SU-DHL-6 (cell line): ENCODE data around the gene MYO1D.

Source experiments
- H2AFZ ChIP-seq: fragments of 200-600 bp; sonication (generic); 2 replicates; pipeline ENCODE4 v1.6.1; 2014; ENCODE audit warnings: low read depth, mild to moderate bottlenecking, moderate library complexity, mixed read lengths, antibody characterized with exemption, low read length; ENCODE audit not compliant: severe bottlenecking
- H3F3A ChIP-seq: fragments of 200-600 bp; shearing (Covaris generic); 2 replicates; pipeline ENCODE4 v1.6.0; 2016; ENCODE audit warnings: antibody characterized with exemption, mild to moderate bottlenecking; ENCODE audit not compliant: insufficient read depth
- H3K27ac ChIP-seq: fragments of 200-600 bp; sonication (generic); 2 replicates; pipeline ENCODE4 v1.5.1; 2016; ENCODE audit warnings: low read depth, mild to moderate bottlenecking, low read length, moderate library complexity, mixed read lengths
- H3K27me3 ChIP-seq: fragments of 200-600 bp; sonication (generic), shearing (Covaris generic); 2 replicates; pipeline ENCODE4 v1.6.0; 2014; ENCODE audit warnings: mild to moderate bottlenecking, low read length
- H3K36me3 ChIP-seq: fragments of 200-600 bp; sonication (generic); 2 replicates; pipeline ENCODE4 v1.6.1; 2014; ENCODE audit warnings: mild to moderate bottlenecking, low read length, mixed read lengths
- H3K4me2 ChIP-seq: fragments of 300-600, 200-600 bp; shearing (Covaris generic), sonication (generic); 2 replicates; pipeline ENCODE4 v1.6.0; 2014; ENCODE audit warnings: low read length, low read depth, mild to moderate bottlenecking; ENCODE audit not compliant: poor library complexity, severe bottlenecking
- H3K4me3 ChIP-seq: fragments of 200-600 bp; sonication (generic); 2 replicates; pipeline ENCODE4 v1.5.1; 2014; ENCODE audit warnings: antibody characterized with exemption, low read length, mild to moderate bottlenecking, mixed read lengths; ENCODE audit not compliant: insufficient read depth, poor library complexity, severe bottlenecking
- H3K79me2 ChIP-seq: fragments of 200-600 bp; sonication (generic); 2 replicates; pipeline ENCODE4 v1.6.1; 2014; ENCODE audit warnings: mild to moderate bottlenecking, low read length, moderate library complexity; ENCODE audit not compliant: insufficient read depth
- H3K9ac ChIP-seq: fragments of 200-600 bp; sonication (generic); 2 replicates; pipeline ENCODE4 v1.7.0; 2014; ENCODE audit warnings: mild to moderate bottlenecking, low read length
- H3K9me2 ChIP-seq: fragments of 200-600 bp; sonication (generic); replicated peaks from 2 replicates; pipeline ENCODE4 v1.6.1; 2014; ENCODE audit warnings: low read length; ENCODE audit not compliant: insufficient read depth
- H3K9me3 ChIP-seq: fragments of 200-600 bp; sonication (generic); 2 replicates; pipeline ENCODE4 v1.6.1; 2014; ENCODE audit warnings: low read length, mixed read lengths; ENCODE audit not compliant: insufficient read depth
- H4K20me1 ChIP-seq: fragments of 200-600 bp; sonication (generic); 2 replicates; pipeline ENCODE4 v1.6.1; 2014; ENCODE audit warnings: low read depth, mild to moderate bottlenecking, antibody characterized with exemption, low read length, moderate library complexity, mixed read lengths
- EZH2phosphoT487 ChIP-seq: fragments of 200-600 bp; sonication (generic), shearing (Covaris generic); conservative IDR thresholded peaks from 2 replicates; pipeline ENCODE4 v1.6.1; 2018; ENCODE audit warnings: mild to moderate bottlenecking, antibody characterized with exemption, low read length, moderate library complexity, mixed read lengths
- TF ChIP-seq, protein P1 (sequence below): fragments of 200-600 bp; sonication (generic); IDR thresholded peaks from one replicate; pipeline ENCODE4 v1.5.1; 2017; ENCODE audit warnings: antibody characterized with exemption, mild to moderate bottlenecking, low read length, moderate library complexity; ENCODE audit not compliant: insufficient read depth, poor library complexity, severe bottlenecking

The MYO1D gene

GRCh38 chr17:32774695-32775084 is 102.2 kb downstream of the MYO1D start:
- H3K79me2 ChIP-seq = no peaks in the 10 kb centered on the region
- no peaks in the 10 kb centered on the region for H3F3A ChIP-seq
- no peak overlapping the region for H3K4me3 ChIP-seq
- H3K9ac ChIP-seq = no peak overlapping the region
- H4K20me1 ChIP-seq = no peaks in the 10 kb centered on the region; the same call in 1 of the 2 replicates
- H2AFZ ChIP-seq = no peak overlapping the region
- H3K9me2 ChIP-seq = no peaks in the 10 kb centered on the region
- no peak overlapping the region for H3K4me2 ChIP-seq
- H3K9me3 ChIP-seq = no peaks in the 10 kb centered on the region
- no peaks in the 10 kb centered on the region for H3K36me3 ChIP-seq
- no peak overlapping the region for H3K27ac ChIP-seq
- no peaks in the 10 kb centered on the region for H3K27me3 ChIP-seq
- TF ChIP-seq EZH2phosphoT487 = no peak
- TF ChIP-seq, protein P1, sequence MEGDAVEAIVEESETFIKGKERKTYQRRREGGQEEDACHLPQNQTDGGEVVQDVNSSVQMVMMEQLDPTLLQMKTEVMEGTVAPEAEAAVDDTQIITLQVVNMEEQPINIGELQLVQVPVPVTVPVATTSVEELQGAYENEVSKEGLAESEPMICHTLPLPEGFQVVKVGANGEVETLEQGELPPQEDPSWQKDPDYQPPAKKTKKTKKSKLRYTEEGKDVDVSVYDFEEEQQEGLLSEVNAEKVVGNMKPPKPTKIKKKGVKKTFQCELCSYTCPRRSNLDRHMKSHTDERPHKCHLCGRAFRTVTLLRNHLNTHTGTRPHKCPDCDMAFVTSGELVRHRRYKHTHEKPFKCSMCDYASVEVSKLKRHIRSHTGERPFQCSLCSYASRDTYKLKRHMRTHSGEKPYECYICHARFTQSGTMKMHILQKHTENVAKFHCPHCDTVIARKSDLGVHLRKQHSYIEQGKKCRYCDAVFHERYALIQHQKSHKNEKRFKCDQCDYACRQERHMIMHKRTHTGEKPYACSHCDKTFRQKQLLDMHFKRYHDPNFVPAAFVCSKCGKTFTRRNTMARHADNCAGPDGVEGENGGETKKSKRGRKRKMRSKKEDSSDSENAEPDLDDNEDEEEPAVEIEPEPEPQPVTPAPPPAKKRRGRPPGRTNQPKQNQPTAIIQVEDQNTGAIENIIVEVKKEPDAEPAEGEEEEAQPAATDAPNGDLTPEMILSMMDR = no peak

GRCh38 chr17:32773856-32774694 is 102.8 kb downstream of the MYO1D start:
- H3K4me2 ChIP-seq = no peak overlapping the region
- no peaks in the 10 kb centered on the region for H3K9me3 ChIP-seq
- H3F3A ChIP-seq = no peaks in the 10 kb centered on the region
- H3K27ac ChIP-seq = no peak overlapping the region
- H4K20me1 ChIP-seq = no peaks in the 10 kb centered on the region; the same call in 1 of the 2 replicates
- no peak overlapping the region for H3K4me3 ChIP-seq
- no peaks in the 10 kb centered on the region for H3K9me2 ChIP-seq
- H3K79me2 ChIP-seq = no peaks in the 10 kb centered on the region
- no peak for TF ChIP-seq EZH2phosphoT487
- TF ChIP-seq, protein P1 = no peak
- H3K27me3 ChIP-seq = no peaks in the 10 kb centered on the region
- no peak overlapping the region for H3K9ac ChIP-seq
- no peaks in the 10 kb centered on the region for H3K36me3 ChIP-seq
- no peak overlapping the region for H2AFZ ChIP-seq

DNA sequence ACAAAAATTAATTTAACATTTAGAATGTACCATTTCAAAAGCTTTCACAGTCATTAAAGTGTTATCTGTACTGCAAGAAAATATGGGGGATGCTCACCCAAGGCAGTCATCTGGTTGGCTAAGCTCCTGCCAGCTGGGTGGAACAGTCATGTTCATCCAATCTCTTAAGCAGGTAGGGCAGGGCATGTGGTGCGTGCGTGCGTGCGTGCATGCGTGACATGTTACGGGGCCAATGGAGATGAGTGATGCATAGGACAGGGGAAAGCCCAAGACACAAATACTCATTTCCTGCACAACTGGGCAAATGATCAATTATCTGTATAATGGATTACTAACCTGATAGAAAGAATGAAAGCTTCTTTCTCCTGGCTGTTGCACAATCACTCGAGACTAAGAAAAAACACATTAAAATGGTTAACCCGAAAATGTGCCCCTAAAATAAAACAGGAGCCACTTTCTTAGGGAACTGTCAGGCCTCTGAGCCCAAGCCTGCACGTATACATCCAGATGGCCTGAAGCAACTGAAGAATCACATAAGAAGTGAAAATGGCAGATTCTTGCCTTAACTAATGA is 104.4 kb downstream of the MYO1D start:
- H3K4me3 ChIP-seq = no peak overlapping the region
- H3K9ac ChIP-seq = no peak overlapping the region
- H3K9me2 ChIP-seq = no peaks in the 10 kb centered on the region
- H3K9me3 ChIP-seq = no peaks in the 10 kb centered on the region
- H3K4me2 ChIP-seq = no peak overlapping the region
- TF ChIP-seq, protein P1 = no peak
- TF ChIP-seq EZH2phosphoT487 = no peak
- no peak overlapping the region for H3K27ac ChIP-seq
- no peaks in the 10 kb centered on the region for H3K79me2 ChIP-seq
- no peaks in the 10 kb centered on the region for H3K36me3 ChIP-seq
- H4K20me1 ChIP-seq = no peaks in the 10 kb centered on the region; the same call in 1 of the 2 replicates
- no peaks in the 10 kb centered on the region for H3F3A ChIP-seq
- no peaks in the 10 kb centered on the region for H3K27me3 ChIP-seq
- no peak overlapping the region for H2AFZ ChIP-seq
